Measurements from ENCODE around the gene HTT-AS. TPM values are rescaled to one million over a fixed set of nuclear protein-coding genes. Genes with fewer than 3 reads are reported as not detected.

Gene HTT-AS
- total and polyA plus RNA-seq, 2 of the 8 experiments (the other 6 are each of a cell fraction or from before 2014, with no cell fraction given) = not detected

DNA sequence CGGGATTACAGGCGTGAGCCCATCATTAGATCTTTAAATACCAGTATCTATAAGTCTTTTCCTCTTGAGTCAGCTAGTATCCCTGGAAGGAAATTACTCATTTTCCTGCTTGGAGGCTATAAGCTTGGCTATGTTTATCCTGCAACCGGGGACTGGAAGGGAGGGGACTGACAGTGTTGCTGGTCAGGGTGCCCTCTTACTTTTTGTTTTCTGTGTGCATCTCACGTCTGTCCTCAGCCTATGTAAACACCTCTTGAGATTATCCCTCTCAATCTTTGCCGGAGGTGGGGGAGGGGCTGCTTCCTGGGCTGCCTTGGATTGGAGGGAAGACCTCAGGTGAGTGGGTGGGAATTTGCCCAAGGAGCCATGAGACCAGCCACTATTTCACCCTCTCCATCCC is 37.1 kb upstream of the HTT-AS start (continued):
- TF ChIP-seq CBX5 (IDR thresholded peaks at IDR 0.05; ENCODE audit: low read depth, low read length) (no peak), EGR1 (IDR thresholded peaks at IDR 0.05; ENCODE audit: borderline replicate concordance, low read depth, low read length) (no peak), SRF (IDR thresholded peaks at IDR 0.05; ENCODE audit: low read depth, low read length) (no peak), POU5F1 (IDR thresholded peaks at IDR 0.05; ENCODE audit: low read depth, low read length) (no peak), SIX5 (IDR thresholded peaks at IDR 0.05; ENCODE audit: low read depth, low read length) (no peak), FOSL1 (IDR thresholded peaks at IDR 0.05; ENCODE audit: insufficient read depth, low read depth, low read length) (no peak), SUZ12 (IDR thresholded peaks at IDR 0.05; ENCODE audit: low read length) (no peak), KDM4A (IDR thresholded peaks at IDR 0.05; ENCODE audit: low read depth, low read length, severe bottlenecking) (no peak)
- TF ChIP-seq, protein P1, sequence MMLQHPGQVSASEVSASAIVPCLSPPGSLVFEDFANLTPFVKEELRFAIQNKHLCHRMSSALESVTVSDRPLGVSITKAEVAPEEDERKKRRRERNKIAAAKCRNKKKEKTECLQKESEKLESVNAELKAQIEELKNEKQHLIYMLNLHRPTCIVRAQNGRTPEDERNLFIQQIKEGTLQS (IDR thresholded peaks at IDR 0.05; ENCODE audit: insufficient read depth, low read depth, low read length) = no peak
